AG08395 (cell line): ENCODE measurements around the gene XCL2.

ENCODE experiments used
- DNase-seq: peaks from one replicate; pipeline ENCODE4 v3.0.0; 2012; ENCODE audit warnings: mixed read lengths, low spot score

XCL2 gene

GRCh38 chr1:168513656-168514404 lies 30.0 kb downstream of the XCL2 start:
- DNase-seq = no peak

- no peak for DNase-seq
Measured at GRCh38 chr1:168512864-168513595, 30.8 kb downstream of the XCL2 start.

DNA sequence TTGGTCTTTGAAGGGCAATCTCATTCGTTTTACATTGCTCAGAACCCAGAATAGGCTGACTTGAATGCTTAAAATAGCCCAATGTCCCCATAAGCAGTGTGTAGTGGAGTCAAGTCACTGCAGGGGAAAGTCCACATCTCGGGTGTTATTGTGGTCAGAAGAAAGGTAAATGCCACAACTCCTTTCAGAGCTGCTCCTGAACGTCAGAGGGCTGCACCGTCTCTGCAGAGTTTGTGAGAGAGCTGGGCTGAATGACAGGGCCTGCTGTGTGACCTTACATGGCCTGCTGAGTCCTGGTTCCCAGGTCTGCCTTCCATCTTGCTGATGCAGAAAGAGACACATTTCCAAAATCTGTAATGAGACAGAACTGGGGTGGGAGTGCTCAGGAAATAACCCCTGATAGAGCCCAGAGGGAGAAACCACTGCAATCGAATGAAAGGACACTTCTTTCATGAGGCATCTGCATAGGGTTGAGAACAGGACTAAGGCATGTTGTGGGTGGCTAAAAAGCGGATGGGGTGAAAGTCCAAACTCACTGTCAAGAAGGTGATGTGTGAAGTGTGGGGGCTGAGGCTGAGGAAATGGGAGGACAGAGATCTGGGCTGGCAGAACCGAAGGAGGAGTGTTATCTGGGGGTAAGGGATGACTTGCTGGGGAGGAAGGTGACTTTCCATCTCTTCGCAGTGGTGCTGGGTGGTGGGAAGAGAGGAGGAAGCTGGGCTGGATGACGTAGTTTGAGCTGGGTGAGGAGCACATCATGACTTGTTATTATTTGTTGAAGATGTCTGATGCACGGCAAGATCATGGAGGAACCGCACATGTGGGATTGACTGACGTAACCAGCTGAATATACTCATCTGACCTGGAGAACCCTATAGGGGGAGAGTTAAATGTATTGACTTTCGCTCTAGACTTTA lies 33.7 kb downstream of the XCL2 start:
- DNase-seq = no peak

- no peak for DNase-seq
Measured at GRCh38 chr1:168509210-168509609, 34.6 kb downstream of the XCL2 start.

- DNase-seq = no peak
Measured at GRCh38 chr1:168507828-168508227, 36.0 kb downstream of the XCL2 start.

- no peak for DNase-seq
Measured at GRCh38 chr1:168507231-168507630, 36.6 kb downstream of the XCL2 start.

- peak; percentile 72 for DNase-seq
Measured at GRCh38 chr1:168506204-168506819, 37.5 kb downstream of the XCL2 start.

GRCh38 chr1:168505006-168505405 lies 38.8 kb downstream of the XCL2 start:
- no peak for DNase-seq

- DNase-seq = peak; percentile 73
Measured at GRCh38 chr1:168504064-168504837, 39.5 kb downstream of the XCL2 start.

DNA sequence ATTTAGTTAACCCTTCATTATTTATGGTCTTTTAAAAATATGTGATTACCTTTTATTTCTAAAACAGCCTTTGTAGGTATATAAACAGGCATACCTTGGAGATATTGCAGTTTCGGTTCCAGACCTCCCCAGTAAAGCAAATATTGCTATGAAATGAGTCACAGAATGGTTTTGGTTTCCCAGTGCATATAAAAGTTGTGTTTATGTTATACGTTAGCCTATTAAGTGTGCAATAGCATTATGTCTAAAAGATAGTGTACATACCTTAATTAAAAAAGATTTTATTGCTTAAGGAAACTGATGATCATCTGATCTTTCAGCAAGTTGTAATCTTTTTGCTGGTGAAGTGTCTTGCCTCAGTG lies 44.1 kb downstream of the XCL2 start:
- no peak for DNase-seq

DNA sequence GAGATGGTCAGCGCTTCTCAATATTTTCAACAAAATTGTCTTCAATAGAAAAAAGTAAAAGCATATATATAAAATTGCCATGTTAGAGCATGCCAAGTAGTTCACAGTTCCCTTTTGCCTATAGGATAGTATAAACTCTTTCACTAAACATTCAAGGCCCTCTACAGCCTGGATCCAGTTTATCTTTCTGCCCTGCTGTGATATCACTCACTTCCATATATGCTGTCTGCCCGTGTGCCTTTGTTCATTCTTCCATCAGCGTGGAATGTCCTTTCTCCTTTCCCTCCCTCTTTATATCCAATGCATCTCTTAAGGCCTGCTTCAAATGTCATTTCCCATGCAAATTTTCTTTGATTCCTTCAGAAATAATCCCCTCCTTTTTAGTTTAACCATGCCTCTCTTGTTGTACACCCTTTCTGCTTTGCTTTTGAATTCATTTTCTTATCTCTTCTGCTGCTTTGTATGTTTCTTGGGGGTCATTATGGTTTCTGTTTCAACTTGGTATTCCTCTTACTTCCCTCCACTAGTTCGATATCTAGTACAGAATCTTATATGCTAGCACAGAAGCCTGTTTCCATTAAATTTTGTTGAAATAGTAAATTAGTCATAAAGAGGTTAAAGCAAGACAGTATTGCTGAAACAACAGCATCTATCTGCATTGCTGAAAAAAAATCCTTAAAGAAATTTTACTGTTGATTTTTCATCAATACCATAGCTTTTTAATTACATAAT lies 44.7 kb downstream of the XCL2 start:
- no peak for DNase-seq

- DNase-seq = peak; percentile 27
Measured at GRCh38 chr1:168498159-168498631, 45.6 kb downstream of the XCL2 start.

DNA sequence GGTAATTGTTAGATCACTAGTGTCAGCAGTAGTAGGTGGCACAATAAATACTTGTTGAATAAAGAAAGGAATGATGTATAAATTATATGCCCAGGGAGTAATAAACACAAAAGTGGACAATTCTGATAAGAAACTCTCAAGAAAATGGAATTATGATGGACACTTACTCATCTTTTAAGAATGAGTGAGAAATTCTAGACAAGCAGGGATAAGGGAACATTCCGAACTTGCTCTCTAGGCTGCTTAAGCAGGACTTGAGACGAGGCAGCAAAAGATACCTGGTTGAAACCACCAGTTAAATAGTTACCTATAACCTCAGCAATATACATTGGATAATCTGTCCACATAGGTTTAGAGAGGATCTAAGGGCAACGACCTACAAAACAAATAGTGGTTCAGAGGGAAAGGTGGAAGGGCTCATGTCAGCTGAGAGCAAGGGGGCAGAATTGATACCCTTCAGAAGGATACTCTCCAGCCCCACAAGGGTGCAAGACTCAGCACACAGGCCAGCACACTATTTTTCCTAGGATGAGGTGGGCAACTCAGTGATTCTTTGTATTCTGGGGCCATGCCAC lies 46.3 kb downstream of the XCL2 start:
- no peak for DNase-seq

DNA sequence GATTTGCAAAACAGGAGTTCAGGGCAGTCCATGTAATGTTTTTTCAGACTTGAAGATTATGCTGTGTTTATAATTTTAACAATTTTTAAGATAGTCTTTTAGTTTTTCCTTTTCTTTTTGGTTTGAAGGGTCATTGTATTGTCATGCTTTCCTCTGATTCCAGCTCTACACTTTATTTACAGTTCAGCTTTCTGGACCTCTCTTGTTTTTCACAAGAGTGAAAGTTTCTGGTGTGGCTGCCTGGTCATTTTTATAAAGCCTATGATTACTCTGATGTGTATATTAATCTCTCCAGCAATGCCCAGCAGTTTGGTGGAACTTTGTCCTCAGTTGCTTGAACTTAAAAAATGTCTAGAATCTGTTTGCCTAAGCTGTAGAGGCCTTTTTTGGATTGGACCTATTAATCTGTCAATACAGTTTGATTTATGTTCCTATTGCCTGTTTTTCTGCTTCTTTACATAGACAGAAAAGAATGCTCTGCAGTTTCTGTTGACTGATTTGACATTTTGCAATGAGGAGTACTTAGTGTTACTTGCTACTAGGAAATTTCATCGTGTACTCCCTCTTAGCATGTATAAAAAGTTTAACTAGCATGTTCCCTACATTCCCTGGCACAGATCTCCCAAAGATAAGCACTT lies 52.2 kb downstream of the XCL2 start:
- DNase-seq = no peak
